A673 (cell line): Measurements from ENCODE around the gene TM4SF18.

Source experiments
- EZH2 ChIP-seq: fragments of 200-600 bp; sonication (generic); IDR thresholded peaks from 2 replicates; pipeline ENCODE4 v1.6.1; 2017; ENCODE audit warnings: borderline replicate concordance, low read depth, mild to moderate bottlenecking, mixed read lengths, antibody characterized with exemption, low read length; ENCODE audit not compliant: poor library complexity, severe bottlenecking
- TF ChIP-seq, protein P1 (sequence below): fragments of 300-800, 200-600 bp; sonication (generic); conservative IDR thresholded peaks from 2 replicates; pipeline ENCODE4 v1.5.1; 2017; ENCODE audit warnings: low read depth, mild to moderate bottlenecking, antibody characterized with exemption, low read length, moderate library complexity, mixed read lengths

- TF ChIP-seq EZH2, result no peak
- TF ChIP-seq, protein P1, sequence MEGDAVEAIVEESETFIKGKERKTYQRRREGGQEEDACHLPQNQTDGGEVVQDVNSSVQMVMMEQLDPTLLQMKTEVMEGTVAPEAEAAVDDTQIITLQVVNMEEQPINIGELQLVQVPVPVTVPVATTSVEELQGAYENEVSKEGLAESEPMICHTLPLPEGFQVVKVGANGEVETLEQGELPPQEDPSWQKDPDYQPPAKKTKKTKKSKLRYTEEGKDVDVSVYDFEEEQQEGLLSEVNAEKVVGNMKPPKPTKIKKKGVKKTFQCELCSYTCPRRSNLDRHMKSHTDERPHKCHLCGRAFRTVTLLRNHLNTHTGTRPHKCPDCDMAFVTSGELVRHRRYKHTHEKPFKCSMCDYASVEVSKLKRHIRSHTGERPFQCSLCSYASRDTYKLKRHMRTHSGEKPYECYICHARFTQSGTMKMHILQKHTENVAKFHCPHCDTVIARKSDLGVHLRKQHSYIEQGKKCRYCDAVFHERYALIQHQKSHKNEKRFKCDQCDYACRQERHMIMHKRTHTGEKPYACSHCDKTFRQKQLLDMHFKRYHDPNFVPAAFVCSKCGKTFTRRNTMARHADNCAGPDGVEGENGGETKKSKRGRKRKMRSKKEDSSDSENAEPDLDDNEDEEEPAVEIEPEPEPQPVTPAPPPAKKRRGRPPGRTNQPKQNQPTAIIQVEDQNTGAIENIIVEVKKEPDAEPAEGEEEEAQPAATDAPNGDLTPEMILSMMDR, result no peak
These were observed 52.6 kb downstream of the TM4SF18 start for GRCh38 chr3:149280671-149281349.
